DOHH2 (cell line): ENCODE measurements around the gene NAGS.

ENCODE experiments used
- CTCF ChIP-seq: fragments of 200-600 bp; sonication (generic); IDR thresholded peaks from one replicate; pipeline ENCODE4 v1.5.1; 2014; ENCODE audit warnings: antibody characterized with exemption, mild to moderate bottlenecking, low read depth, low read length; ENCODE audit not compliant: poor library complexity, severe bottlenecking
- EZH2phosphoT487 ChIP-seq: fragments of 200-600 bp; sonication (generic); IDR thresholded peaks from 2 replicates; pipeline ENCODE4 v1.6.1; 2017; ENCODE audit warnings: borderline replicate concordance, mild to moderate bottlenecking, antibody characterized with exemption, low read length, moderate library complexity, mixed read lengths

- TF ChIP-seq CTCF (no peak), EZH2phosphoT487 (no peak)
Measured at GRCh38 chr17:44011876-44012275, 7.5 kb downstream of the NAGS start.
